RWPE2 (cell line): ENCODE data around the gene FIG4.
"Not testable (repeated sequence)": the region's sequence is repeated elsewhere in the genome, so short reads cannot be mapped to it uniquely, and the experiment has no call there.

Experiments used
- ATAC-seq: fragments of 200-7000 bp; cut with Tn5 transposase; 3 replicates; pipeline ENCODE4 v1.9.1; 2021; ENCODE audit warnings: low read depth
- DNase-seq: peaks from one replicate; pipeline ENCODE4 v3.0.0-alpha.2; 2020; ENCODE audit warnings: low spot score
- H3K27ac ChIP-seq: fragments of 450-650 bp; 2 replicates; pipeline ENCODE4 v1.5.1; 2017; ENCODE audit warnings: mild to moderate bottlenecking; ENCODE audit not compliant: poor library complexity, severe bottlenecking
- H3K27me3 ChIP-seq: fragments of 250-450 bp; sonication (Bioruptor Pico); 2 replicates; pipeline ENCODE4 v1.5.1; 2021; ENCODE audit warnings: mild to moderate bottlenecking, moderate library complexity; ENCODE audit not compliant: insufficient read depth, poor library complexity, severe bottlenecking
- H3K36me3 ChIP-seq: fragments of 250-450 bp; sonication (Bioruptor Pico); 2 replicates; pipeline ENCODE4 v1.5.1; 2020; ENCODE audit warnings: low read depth, mild to moderate bottlenecking, moderate library complexity
- H3K4me1 ChIP-seq: fragments of 250-450 bp; sonication (Bioruptor Pico); 2 replicates; pipeline ENCODE4 v1.5.1; 2021; ENCODE audit warnings: mild to moderate bottlenecking, moderate library complexity; ENCODE audit not compliant: insufficient read depth, poor library complexity, severe bottlenecking
- H3K4me3 ChIP-seq: fragments of 250-450 bp; sonication (Bioruptor Pico); 2 replicates; pipeline ENCODE4 v1.5.1; 2021; ENCODE audit warnings: mild to moderate bottlenecking, moderate library complexity; ENCODE audit not compliant: severe bottlenecking
- H3K9me3 ChIP-seq: fragments of 250-450 bp; sonication (Bioruptor Pico); 2 replicates; pipeline ENCODE4 v1.5.1; 2021; ENCODE audit warnings: mild to moderate bottlenecking, moderate library complexity; ENCODE audit not compliant: severe bottlenecking
- TF ChIP-seq, protein P1 (sequence below): fragments of 450-650 bp; IDR thresholded peaks from one replicate; pipeline ENCODE4 v1.5.1; 2017; ENCODE audit warnings: mild to moderate bottlenecking, moderate library complexity; ENCODE audit not compliant: poor library complexity, severe bottlenecking

The FIG4 gene

DNA sequence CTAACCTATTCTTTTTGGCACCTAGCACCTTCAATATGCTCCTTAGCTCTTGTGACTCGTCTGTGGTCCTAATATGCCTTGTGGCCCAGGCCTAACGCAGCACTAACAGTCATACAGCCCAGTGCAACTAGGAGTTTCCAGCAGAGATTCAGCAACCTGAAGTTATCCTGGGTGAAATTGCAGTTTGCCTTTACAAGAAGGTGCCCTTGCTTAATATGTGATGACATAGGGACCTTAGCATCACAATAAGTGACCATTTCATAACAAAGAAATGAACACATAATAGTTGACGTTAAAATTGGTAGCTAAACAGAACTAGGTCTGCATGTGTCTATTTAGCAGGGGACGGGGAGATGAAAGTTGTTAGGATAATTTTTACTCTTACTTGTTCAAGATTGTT, 10.1 kb downstream of the FIG4 start:
- TF ChIP-seq, protein P1, sequence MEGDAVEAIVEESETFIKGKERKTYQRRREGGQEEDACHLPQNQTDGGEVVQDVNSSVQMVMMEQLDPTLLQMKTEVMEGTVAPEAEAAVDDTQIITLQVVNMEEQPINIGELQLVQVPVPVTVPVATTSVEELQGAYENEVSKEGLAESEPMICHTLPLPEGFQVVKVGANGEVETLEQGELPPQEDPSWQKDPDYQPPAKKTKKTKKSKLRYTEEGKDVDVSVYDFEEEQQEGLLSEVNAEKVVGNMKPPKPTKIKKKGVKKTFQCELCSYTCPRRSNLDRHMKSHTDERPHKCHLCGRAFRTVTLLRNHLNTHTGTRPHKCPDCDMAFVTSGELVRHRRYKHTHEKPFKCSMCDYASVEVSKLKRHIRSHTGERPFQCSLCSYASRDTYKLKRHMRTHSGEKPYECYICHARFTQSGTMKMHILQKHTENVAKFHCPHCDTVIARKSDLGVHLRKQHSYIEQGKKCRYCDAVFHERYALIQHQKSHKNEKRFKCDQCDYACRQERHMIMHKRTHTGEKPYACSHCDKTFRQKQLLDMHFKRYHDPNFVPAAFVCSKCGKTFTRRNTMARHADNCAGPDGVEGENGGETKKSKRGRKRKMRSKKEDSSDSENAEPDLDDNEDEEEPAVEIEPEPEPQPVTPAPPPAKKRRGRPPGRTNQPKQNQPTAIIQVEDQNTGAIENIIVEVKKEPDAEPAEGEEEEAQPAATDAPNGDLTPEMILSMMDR: no peak
- Histone ChIP-seq H3K4me3 (no peak overlapping the region), H3K27ac (no peak overlapping the region), H3K4me1 (no peaks in the 10 kb centered on the region), H3K9me3 (no peaks in the 10 kb centered on the region), H3K36me3 (0 out of 2 replicates have a peak, but pooled peaks cover under 1% of the 10 kb centered on the region), H3K27me3 (no peaks in the 10 kb centered on the region)
- DNase-seq (no peak), ATAC-seq (no peak)

DNA sequence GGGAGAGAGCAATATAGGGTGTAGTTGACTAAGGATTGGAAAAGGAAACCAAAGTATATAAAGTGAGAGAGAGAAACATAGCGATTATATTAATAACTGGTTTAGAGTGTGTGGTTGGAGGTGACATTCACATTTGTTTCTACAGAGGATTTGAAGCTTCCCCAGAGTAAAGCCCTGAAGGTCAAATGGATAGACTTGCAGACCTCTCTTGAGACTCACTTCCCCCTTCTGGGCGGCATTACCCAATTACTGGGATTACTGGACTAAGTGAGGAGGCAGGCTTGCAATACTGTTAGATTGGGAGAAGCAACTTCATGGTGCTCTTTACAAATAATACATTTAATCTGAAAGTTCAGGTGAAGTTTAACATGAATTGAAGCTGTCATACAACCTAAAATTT, 10.7 kb downstream of the FIG4 start:
- Histone ChIP-seq H3K9me3 (no peaks in the 10 kb centered on the region), H3K27me3 (no peaks in the 10 kb centered on the region), H3K4me1 (no peaks in the 10 kb centered on the region), H3K27ac (no peak overlapping the region), H3K4me3 (no peak overlapping the region), H3K36me3 (no peaks in the 10 kb centered on the region)
- TF ChIP-seq, protein P1: no peak
- ATAC-seq: no peak
- no peak for DNase-seq

DNA sequence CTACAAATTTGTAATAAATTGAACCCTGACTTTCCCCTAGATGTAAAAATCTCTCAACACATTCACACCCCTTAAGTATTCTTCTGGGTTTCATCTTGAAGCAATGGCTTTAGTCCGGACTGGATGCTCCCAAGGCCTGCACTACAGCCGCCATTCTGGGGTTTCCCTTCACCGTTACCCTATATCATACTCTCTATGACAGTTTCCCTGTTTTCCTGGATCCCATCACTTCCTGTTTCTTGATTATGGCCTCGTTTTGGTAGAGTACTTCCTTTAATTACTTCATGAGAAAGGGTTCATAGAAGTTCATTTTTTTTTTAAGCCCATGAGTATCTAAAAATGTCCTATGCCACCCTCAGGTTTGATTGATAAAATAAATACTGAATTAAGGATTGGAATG, 11.7 kb downstream of the FIG4 start:
- no peak overlapping the region for H3K27ac ChIP-seq
- no peak for DNase-seq
- H3K27me3 ChIP-seq: no peaks in the 10 kb centered on the region
- H3K36me3 ChIP-seq: no peaks in the 10 kb centered on the region
- H3K4me3 ChIP-seq: no peak overlapping the region
- H3K4me1 ChIP-seq: no peaks in the 10 kb centered on the region
- H3K9me3 ChIP-seq: no peaks in the 10 kb centered on the region
- no peak for ATAC-seq
- TF ChIP-seq, protein P1: no peak

DNA sequence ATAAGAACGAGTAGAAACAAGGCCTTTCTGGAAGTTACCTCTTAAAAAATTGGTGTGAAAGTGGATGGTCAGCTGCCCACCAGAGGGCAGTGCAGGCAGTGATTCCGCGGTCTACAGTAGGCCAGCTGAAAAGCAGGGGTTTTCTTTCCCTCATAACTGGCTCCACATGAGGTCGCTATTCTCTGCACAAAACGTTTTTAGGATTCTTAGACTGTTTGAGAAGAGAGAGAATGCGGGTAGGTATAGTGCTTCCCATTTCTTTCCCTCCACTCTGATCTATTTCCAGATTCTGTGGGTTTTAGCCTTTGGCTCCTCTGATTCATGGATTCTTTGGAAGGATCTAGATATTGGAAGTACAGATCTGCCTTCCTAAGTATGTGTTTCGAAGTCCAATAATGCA, 14.2 kb downstream of the FIG4 start:
- peak; percentile 92 for ATAC-seq
- DNase-seq: peak; percentile 47
- Histone ChIP-seq H3K27ac (no peak overlapping the region), H3K27me3 (no peaks in the 10 kb centered on the region), H3K4me1 (no peaks in the 10 kb centered on the region), H3K4me3 (no peak overlapping the region), H3K36me3 (no peaks in the 10 kb centered on the region), H3K9me3 (no peaks in the 10 kb centered on the region)
- TF ChIP-seq, protein P1: peak; percentile 99

DNA sequence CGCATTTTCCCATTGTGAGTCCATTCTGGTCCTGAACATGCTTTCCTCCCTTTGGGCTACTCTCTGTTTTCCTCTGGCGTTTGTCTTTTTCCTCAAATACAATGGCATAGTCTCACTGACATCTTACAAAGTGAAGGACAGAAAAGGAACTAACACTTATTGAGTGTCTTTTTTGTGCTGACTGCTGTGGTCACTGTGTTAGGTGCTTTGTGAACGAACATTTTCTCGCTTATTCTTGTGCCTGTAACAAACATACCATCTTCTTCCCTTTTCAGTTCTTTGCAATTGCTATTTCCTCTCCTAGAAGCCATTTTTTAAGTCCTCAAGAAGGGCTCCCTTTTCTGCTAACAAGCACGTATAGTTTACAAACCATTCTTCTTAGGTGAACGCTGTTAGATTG, 15.4 kb downstream of the FIG4 start:
- H3K27ac ChIP-seq: no peak overlapping the region
- ATAC-seq: no peak

DNA sequence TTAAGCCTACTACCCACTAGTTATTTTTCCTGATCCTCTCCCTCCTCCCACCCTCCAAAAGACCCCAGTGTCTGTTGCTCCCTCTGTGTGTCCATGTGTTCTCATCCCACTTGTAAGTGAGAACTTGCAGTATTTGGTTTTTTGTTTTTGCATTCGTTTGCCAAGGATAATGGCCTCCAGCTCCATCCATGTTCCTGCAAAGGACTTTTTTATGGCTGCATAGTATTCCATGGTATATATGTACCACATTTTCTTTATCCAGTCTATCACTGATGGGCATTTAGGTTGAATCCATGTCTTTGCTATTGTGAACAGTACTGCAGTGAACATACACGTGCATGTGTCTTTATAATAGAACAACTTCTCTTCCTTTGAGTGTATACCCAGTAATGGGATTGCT, 17.0 kb downstream of the FIG4 start:
- ATAC-seq, H3K4me1 ChIP-seq, H3K27me3 ChIP-seq, H3K4me3 ChIP-seq, H3K27ac ChIP-seq, DNase-seq, H3K9me3 ChIP-seq, H3K36me3 ChIP-seq: not testable (repeated sequence)

More for the DNA sequence above, 15.4 kb downstream of the FIG4 start:
- Histone ChIP-seq H3K4me1 (no peaks in the 10 kb centered on the region), H3K4me3 (no peak overlapping the region), H3K36me3 (no peaks in the 10 kb centered on the region), H3K9me3 (no peaks in the 10 kb centered on the region), H3K27me3 (no peaks in the 10 kb centered on the region)
- no peak for DNase-seq
- TF ChIP-seq, protein P1: no peak
